Peyer's patch (tissue), 4 donors: Measurements from ENCODE around the gene HOXC6. TPM values are rescaled to one million over a fixed set of nuclear protein-coding genes. Genes with fewer than 3 reads are reported as not detected.
A peak's percentile ranks its signal among the peaks of the same experiment; 100 is the strongest.

Source experiments
- DNase-seq, 3 donors: peaks; one replicate each; pipeline ENCODE4 v3.0.0-alpha.2; 2017 to 2019
- H3K27ac ChIP-seq, 4 donors: fragments of 200-600 bp; sonication (generic); one replicate each; pipeline ENCODE4 v1.5.1; 2016 to 2019
- H3K27me3 ChIP-seq, 2 donors: fragments of 200-600 bp; sonication (generic); one replicate each; pipeline ENCODE4 v1.5.1; 2019
- H3K36me3 ChIP-seq, 3 donors: fragments of 200-600 bp; sonication (generic); one replicate each; pipeline ENCODE4 v1.5.1; 2016 to 2019
- H3K4me1 ChIP-seq, 4 donors: fragments of 200-600 bp; sonication (generic); one replicate each; pipeline ENCODE4 v1.5.1; 2016 to 2019
- H3K4me3 ChIP-seq, 4 donors: fragments of 200-600 bp; sonication (generic); 1 replicate in 3 of 4; 2 replicates in 1 of 4; pipeline ENCODE4 v1.5.1; 2016 to 2019; ENCODE audit warnings: mild to moderate bottlenecking in 1 of 4
- H3K9me3 ChIP-seq, 4 donors: fragments of 200-600 bp; sonication (generic); one replicate each; pipeline ENCODE4 v1.5.1; 2016 to 2019; ENCODE audit warnings: mild to moderate bottlenecking in 1 of 4
- POLR2A ChIP-seq, 2 donors: fragments of 450-650 bp; IDR thresholded peaks; one replicate each; pipeline ENCODE4 v1.5.1; 2017; ENCODE audit warnings: antibody characterized with exemption in 2 of 2, mild to moderate bottlenecking in 2 of 2, moderate library complexity in 2 of 2
- total RNA-seq, 4 donors: library from RNA; depleted of rRNA; stranded (reverse); fragments of >200 nt; gene quantifications; one replicate each; pipeline ENCODE4 v1.1.0, GENCODE V29; 2016
- TF ChIP-seq, protein P1 (sequence below), 6 experiments: fragments of 450-650 bp in 4 of 6; fragments of 200-600 bp in 2 of 6; sonication (generic) in 1 of 6; IDR thresholded peaks; one replicate each; pipeline ENCODE4 v1.5.1; 2017 to 2019; ENCODE audit warnings: antibody characterized with exemption in 6 of 6, mild to moderate bottlenecking in 3 of 6, moderate library complexity in 1 of 6

The HOXC6 gene
- total RNA-seq, 4 donors from 2014 or later = 0.70 to 1.7 (median 1.3) TPM

DNA sequence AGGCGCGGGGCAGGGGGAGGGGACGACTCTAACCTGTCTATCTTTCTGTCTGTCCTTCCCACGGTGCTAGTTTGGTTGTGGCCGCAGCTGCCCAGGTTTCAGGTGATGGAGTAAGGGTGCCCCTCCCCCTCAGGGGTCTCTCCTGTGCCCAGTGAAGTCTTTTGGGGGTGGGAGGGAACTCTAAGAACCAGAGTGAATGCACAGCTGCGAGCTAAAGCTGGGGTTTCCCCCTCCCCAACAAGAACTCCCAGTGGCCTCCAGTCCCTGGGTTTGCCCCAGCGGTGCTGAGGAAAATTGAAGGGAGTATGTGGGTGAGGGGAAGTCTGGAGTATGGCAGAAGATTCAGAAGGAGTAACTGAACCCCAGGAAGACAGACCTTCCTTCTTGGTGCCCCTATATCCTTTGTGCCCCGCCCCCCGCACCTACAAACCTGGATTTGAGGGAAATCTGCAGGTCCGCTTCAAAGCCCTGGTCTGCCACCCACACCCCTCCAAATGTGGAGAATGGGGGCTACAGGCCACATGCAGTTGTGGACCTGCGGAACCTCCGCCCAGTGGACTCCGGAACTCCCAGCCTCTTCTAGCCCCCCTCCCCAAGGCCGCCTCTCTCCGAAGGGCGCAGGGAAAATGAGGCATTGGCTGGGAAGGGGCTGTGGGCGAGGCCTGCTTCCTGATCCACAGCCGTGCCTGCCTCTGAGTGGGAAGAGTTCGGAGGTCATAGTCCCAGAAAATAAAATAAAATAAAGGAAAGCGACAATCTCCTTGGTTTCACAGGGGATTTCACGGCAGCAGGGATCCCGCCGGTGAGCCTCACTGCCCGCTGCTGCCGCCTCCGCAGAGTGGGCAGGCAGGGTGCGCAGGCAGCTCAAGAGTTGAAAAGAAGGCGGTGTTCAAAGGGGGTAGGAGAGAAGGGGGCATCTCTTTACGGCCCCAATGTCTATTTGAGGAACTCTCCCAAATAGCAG, 31.7 kb upstream of the HOXC6 start:
- peak overlapping the region; percentile 64 to 83 (median 68) for H3K27ac ChIP-seq
- H3K9me3 ChIP-seq = peaks cover 0 to 5% (median 0%) of the 10 kb centered on the region in 4 donors
- H3K4me3 ChIP-seq = peak overlapping the region; percentile 40 to 56 (median 51)
- no peak for DNase-seq
- peaks cover 0 to 63% of the 10 kb centered on the region in 2 donors for H3K27me3 ChIP-seq
- no peaks in the 10 kb centered on the region for H3K36me3 ChIP-seq
- TF ChIP-seq, protein P1, sequence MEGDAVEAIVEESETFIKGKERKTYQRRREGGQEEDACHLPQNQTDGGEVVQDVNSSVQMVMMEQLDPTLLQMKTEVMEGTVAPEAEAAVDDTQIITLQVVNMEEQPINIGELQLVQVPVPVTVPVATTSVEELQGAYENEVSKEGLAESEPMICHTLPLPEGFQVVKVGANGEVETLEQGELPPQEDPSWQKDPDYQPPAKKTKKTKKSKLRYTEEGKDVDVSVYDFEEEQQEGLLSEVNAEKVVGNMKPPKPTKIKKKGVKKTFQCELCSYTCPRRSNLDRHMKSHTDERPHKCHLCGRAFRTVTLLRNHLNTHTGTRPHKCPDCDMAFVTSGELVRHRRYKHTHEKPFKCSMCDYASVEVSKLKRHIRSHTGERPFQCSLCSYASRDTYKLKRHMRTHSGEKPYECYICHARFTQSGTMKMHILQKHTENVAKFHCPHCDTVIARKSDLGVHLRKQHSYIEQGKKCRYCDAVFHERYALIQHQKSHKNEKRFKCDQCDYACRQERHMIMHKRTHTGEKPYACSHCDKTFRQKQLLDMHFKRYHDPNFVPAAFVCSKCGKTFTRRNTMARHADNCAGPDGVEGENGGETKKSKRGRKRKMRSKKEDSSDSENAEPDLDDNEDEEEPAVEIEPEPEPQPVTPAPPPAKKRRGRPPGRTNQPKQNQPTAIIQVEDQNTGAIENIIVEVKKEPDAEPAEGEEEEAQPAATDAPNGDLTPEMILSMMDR (IDR thresholded peaks at IDR 0.05) = no peak
- no peak for TF ChIP-seq POLR2A (IDR thresholded peaks at IDR 0.05)
- H3K4me1 ChIP-seq = peaks cover 4 to 38% (median 18%) of the 10 kb centered on the region in 4 donors

DNA sequence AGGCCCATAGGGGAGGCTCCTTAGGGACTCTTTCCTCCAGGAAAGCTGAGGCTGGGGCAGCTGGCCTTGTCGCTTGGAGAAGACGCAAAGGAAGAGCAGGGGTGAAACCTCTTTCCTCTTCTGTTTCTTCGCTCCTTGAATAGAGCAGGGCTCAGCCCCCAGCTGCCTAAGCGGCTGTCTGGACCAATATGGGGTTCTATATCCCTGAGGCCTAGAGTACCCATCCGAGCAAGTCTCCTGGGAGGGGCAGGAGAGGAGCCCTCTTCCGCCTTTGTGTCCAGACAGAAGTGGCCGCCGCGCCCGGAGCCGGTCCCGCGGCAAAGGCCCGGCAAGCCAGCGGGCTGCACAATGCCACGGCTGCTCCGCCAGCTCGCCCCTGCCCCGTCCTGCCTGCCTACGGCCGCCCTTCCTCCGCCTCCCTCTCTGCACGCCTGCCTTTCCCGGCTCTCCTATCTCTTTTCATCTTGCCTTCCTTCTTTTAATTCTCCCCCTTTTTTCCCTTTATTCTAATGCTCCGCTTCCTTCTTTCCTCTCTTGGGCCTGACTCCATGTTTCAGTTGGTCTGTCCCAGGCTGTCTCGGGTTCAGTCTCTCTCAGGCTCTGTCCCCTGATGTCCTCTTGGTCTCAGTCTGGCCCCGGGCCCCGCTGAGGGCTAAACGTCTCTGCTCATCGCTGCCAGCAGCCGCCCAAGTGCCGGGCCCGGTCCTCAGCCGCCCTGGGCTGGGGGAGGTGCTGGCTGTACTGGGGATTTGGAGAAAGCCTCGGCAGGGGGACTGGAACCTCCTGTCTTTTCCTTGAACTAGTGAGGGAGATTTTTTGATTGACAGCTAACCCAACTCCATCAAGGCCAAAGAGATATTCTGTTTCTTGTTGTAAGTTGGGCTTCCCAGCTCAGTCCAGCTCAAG, 30.8 kb upstream of the HOXC6 start:
- peak overlapping the region in 3 of 4 donors; percentile 0 to 56 (median 20) for H3K4me3 ChIP-seq
- H3K9me3 ChIP-seq = peaks cover 0 to 5% (median 0%) of the 10 kb centered on the region in 4 donors
- H3K27me3 ChIP-seq = peaks cover 0 to 69% of the 10 kb centered on the region in 2 donors
- peaks cover 4 to 38% (median 18%) of the 10 kb centered on the region in 4 donors for H3K4me1 ChIP-seq
- H3K27ac ChIP-seq = peak overlapping the region; percentile 30 to 83 (median 66)
- TF ChIP-seq, protein P1 (IDR thresholded peaks at IDR 0.05) = no peak
- no peak for TF ChIP-seq POLR2A (IDR thresholded peaks at IDR 0.05)
- DNase-seq = no peak
- no peaks in the 10 kb centered on the region for H3K36me3 ChIP-seq

DNA sequence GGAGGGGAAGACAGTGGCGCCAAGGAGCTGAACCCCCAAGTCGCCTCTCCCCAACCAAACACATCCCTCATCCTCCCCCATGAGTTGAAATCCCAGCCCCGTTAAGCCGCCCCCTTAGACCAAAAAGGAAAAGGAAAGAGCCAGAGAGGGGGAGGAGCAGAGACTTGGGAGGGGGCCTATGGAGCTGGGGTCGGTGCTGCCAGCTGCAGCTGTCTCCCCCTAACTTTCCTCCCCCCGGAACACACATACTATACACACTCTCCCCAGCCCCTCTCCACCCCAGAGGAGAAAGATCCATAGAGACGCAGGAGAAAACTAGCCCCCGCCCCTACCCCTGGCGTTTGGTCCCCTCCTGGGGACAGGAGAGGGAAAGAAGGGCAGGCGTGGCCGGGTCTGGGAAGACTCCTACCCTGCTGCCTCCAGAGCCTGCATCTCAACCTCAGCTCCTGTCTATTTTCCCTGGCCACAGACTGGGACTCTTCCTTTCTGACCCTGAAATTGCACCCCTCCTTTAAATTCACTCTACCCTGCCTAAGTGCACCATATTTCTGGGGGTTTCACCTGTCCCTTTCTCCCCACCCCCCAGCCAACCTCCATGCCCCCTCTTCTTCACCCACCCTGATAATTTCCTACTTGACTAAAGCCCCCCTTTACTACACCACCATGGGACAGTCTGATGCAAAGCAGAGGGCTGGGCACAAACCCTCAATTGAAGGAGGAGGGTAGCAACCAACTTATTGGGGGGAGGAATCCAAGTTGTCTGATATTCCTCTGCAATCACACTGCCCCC, 29.9 kb upstream of the HOXC6 start:
- Histone ChIP-seq H3K4me1 (peaks cover 4 to 38% (median 18%) of the 10 kb centered on the region in 4 donors), H3K27me3 (peaks cover 0 to 68% of the 10 kb centered on the region in 2 donors)

DNA sequence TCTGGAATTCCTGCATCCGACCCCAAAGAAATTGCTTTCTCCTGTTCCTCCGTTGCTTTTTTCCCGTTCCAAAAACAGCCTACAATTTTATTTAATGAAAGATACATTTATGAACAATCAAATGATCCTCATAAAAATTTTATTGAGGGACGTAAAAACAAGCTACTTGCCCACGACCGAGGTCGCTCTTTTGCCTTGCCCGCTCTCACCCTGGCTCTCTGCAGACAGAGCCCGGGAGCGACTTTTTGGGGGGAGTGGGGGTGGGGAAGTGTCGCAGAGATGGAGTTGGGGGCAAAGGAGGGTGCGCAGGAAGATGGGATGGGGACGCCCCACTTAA, 29.4 kb upstream of the HOXC6 start:
- peaks cover 4 to 38% (median 18%) of the 10 kb centered on the region in 4 donors for H3K4me1 ChIP-seq
- no peaks in the 10 kb centered on the region for H3K36me3 ChIP-seq
- DNase-seq = no peak
- H3K27me3 ChIP-seq = peaks cover 0 to 63% of the 10 kb centered on the region in 2 donors
- peak overlapping the region; percentile 30 to 83 (median 74) for H3K27ac ChIP-seq
- H3K4me3 ChIP-seq = peak overlapping the region in 2 of 4 donors; percentile 39 to 56
- TF ChIP-seq POLR2A (IDR thresholded peaks at IDR 0.05) = no peak
- TF ChIP-seq, protein P1 (IDR thresholded peaks at IDR 0.05) = no peak
- peaks cover 0 to 3% (median 0%) of the 10 kb centered on the region in 4 donors for H3K9me3 ChIP-seq

More for the DNA sequence above, 29.9 kb upstream of the HOXC6 start:
- H3K36me3 ChIP-seq = no peaks in the 10 kb centered on the region
- TF ChIP-seq POLR2A (IDR thresholded peaks at IDR 0.05) = no peak
- TF ChIP-seq, protein P1 (IDR thresholded peaks at IDR 0.05) = no peak
- peaks cover 0 to 5% (median 0%) of the 10 kb centered on the region in 4 donors for H3K9me3 ChIP-seq
- H3K4me3 ChIP-seq = peak overlapping the region in 1 of 4 donors; percentile 56
- peak overlapping the region; percentile 30 to 83 (median 66) for H3K27ac ChIP-seq
- no peak for DNase-seq
